ENCODE results near the gene CRELD2.

CRELD2 gene

GRCh38 chr22:49933236-49934159 is 15.1 kb downstream of the CRELD2 start:
- DNase-seq, result no peak

GRCh38 chr22:49934160-49934890 is 15.9 kb downstream of the CRELD2 start:
- DNase-seq, result peak in 2 of 3 experiments; percentile 9 to 37

GRCh38 chr22:49934891-49935557 is 16.6 kb downstream of the CRELD2 start:
- peak in 2 of 3 experiments; percentile 27 to 57 for DNase-seq

GRCh38 chr22:49935561-49935960 is 17.1 kb downstream of the CRELD2 start:
- peak in 1 of 3 experiments; percentile 37 for DNase-seq

- DNase-seq, result peak in 2 of 3 experiments; percentile 72 to 80
These were observed 17.9 kb downstream of the CRELD2 start for GRCh38 chr22:49936018-49936972.

- DNase-seq, result peak in 2 of 3 experiments; percentile 29 to 60
These were observed 18.7 kb downstream of the CRELD2 start for GRCh38 chr22:49936973-49937757.

- no peak for DNase-seq
These were observed 19.5 kb downstream of the CRELD2 start for GRCh38 chr22:49937758-49938564.

- DNase-seq, result no peak
These were observed 20.2 kb downstream of the CRELD2 start for GRCh38 chr22:49938565-49939136.

- DNase-seq, result no peak
These were observed 23.3 kb downstream of the CRELD2 start for GRCh38 chr22:49941507-49942316.

- peak in 1 of 3 experiments; percentile 6 for DNase-seq
These were observed 24.4 kb downstream of the CRELD2 start for GRCh38 chr22:49942565-49943404.

- no peak for DNase-seq
These were observed 25.0 kb downstream of the CRELD2 start for GRCh38 chr22:49943405-49943765.

GRCh38 chr22:49943771-49944398 is 25.5 kb downstream of the CRELD2 start:
- no peak for DNase-seq

GRCh38 chr22:49944399-49944891 is 26.0 kb downstream of the CRELD2 start:
- no peak for DNase-seq

GRCh38 chr22:49945042-49945794 is 26.8 kb downstream of the CRELD2 start:
- peak in 2 of 3 experiments; percentile 14 to 48 for DNase-seq

GRCh38 chr22:49946612-49947295 is 28.3 kb downstream of the CRELD2 start:
- no peak for DNase-seq

GRCh38 chr22:49947296-49947622 is 28.8 kb downstream of the CRELD2 start:
- DNase-seq, result no peak

Measured in NCI-H1417 (cell line).